Pancreas (tissue), 10 donors: ENCODE data around the gene EI24. TPM values are rescaled to one million over a fixed set of nuclear protein-coding genes. Genes with fewer than 3 reads are reported as not detected.

Experiments
- ATAC-seq, 4 donors: fragments of 200-7000 bp; cut with Tn5 transposase; one replicate each; pipeline versions ENCODE4 v1.8.0 to v1.9.1; 2020; ENCODE audit warnings: mild to moderate bottlenecking in 4 of 4, moderate library complexity in 4 of 4
- DNase-seq, 6 donors: peaks; one replicate each; pipeline ENCODE4 v3.0.0-alpha.2; 2020
- FAIRE-seq: peaks from 2 replicates; lab custom pipeline; 2012; peaks lifted over from hg19 to GRCh38; lab: Jason Lieb, UNC
- H3K27ac ChIP-seq, 4 donors: fragments of 200-600 bp; sonication (generic); 1 replicate in 3 of 4; 2 replicates in 1 of 4; pipeline versions ENCODE4 v1.5.0 to v1.8.0; 2020
- H3K27me3 ChIP-seq, 4 donors: fragments of 200-600 bp; one replicate each; pipeline ENCODE4 v1.8.0; 2021
- H3K36me3 ChIP-seq, 3 donors: fragments of 200-600 bp; sonication (generic) in 1 of 3; one replicate each; pipeline versions ENCODE4 v1.5.0 to v1.8.0; 2020 to 2021
- H3K4me1 ChIP-seq, 3 donors: fragments of 200-600 bp; one replicate each; pipeline ENCODE4 v1.8.0; 2021
- H3K4me3 ChIP-seq, 4 donors: fragments of 200-600 bp; sonication (generic) in 2 of 4; one replicate each; pipeline versions ENCODE4 v1.5.0 to v1.8.0; 2020 to 2021
- H3K9me3 ChIP-seq, 4 donors: fragments of 200-600 bp; one replicate each; pipeline ENCODE4 v1.8.0; 2021
- whole genome bisulfite sequencing, 2 donors: extraction: QIAGEN DNeasy Blood & Tissue Kit; methylation state at CpG; one replicate each; pipeline ENCODE4 v1.1.7; 2013; 5-methylcytosine and 5-hydroxymethylcytosine counted together
- intact Hi-C, 3 donors: fragments of 100-400 bp; cut with DNase I; formaldehyde crosslinking; loops; one replicate each; pipeline versions ENCODE4 v1.11.1 to v1.14.2; 2022
- polyA plus RNA-seq, 2 donors: library from polyadenylated mRNA; stranded (reverse); fragments of 200-250 nt; gene quantifications; one replicate each; pipeline ENCODE4 v1.2.3, GENCODE V29; 2013
- total RNA-seq, 6 donors: library from RNA; stranded (reverse); fragmentation: NEBNext Ultra II Directional in 4 of 6; extraction: Animal tissue kit (Norgen Biotek cat#: 25700) in 4 of 6; gene quantifications; one replicate each; pipeline versions ENCODE4 v1.2.1 to v1.2.4, GENCODE V29; 2021 to 2023
- TF ChIP-seq, protein P1 (sequence below), 4 donors: fragments of 200-600 bp; sonication (generic) in 3 of 4; IDR thresholded peaks; one replicate each; pipeline versions ENCODE4 v1.5.0 to v1.8.0; 2021; ENCODE audit warnings: antibody characterized with exemption in 4 of 4
- donor health status: healthy with polysubstance abuse.
- donor health status: DM: no; HTN: no; CAD: no; lungs with moderate emphysema.
- donor health status: DM: no; HTN: no; CAD: no.
- donor health status: control.
- donor health status: control.
- donor health status: Bipolar disorder and iron deficiency.
- donor health status: DM: yes; HTN: yes; CAD: no.
- donor health status: DM: no; HTN: no; CAD: no.
- donor health status: DM: no; HTN: no; CAD: no.
- donor health status: DM: yes; HTN: yes; CAD: no.

Gene EI24
- total and polyA plus RNA-seq, 8 donors: 24.6 to 65.6 (median 47.9) TPM

DNA sequence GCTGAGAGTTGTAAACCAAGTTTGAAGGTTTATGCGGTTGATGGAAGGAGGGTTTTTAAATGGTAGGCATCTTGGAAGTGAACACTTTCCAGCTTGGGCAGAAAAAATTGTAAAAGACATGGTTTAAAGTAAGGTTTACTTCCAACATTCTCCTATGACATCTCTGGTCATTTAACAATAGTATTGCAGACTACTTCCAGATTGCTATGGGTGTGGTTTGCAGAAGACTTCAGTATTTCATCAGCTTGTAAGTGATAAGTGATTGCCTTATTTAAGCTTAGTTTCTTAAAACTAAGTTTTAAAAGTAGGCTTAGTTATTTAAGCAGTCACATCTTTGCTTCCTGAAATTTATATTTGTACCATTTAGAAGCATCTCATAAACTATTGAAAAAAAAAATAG, 16.2 kb downstream of the EI24 start:
- FAIRE-seq: no peak
- TF ChIP-seq, protein P1, sequence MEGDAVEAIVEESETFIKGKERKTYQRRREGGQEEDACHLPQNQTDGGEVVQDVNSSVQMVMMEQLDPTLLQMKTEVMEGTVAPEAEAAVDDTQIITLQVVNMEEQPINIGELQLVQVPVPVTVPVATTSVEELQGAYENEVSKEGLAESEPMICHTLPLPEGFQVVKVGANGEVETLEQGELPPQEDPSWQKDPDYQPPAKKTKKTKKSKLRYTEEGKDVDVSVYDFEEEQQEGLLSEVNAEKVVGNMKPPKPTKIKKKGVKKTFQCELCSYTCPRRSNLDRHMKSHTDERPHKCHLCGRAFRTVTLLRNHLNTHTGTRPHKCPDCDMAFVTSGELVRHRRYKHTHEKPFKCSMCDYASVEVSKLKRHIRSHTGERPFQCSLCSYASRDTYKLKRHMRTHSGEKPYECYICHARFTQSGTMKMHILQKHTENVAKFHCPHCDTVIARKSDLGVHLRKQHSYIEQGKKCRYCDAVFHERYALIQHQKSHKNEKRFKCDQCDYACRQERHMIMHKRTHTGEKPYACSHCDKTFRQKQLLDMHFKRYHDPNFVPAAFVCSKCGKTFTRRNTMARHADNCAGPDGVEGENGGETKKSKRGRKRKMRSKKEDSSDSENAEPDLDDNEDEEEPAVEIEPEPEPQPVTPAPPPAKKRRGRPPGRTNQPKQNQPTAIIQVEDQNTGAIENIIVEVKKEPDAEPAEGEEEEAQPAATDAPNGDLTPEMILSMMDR (IDR thresholded peaks at IDR 0.05): no peak
- no peak overlapping the region for H3K27ac ChIP-seq
- no peak for ATAC-seq
- no peaks in the 10 kb centered on the region for H3K9me3 ChIP-seq
- H3K36me3 ChIP-seq: peaks cover 4 to 26% (median 9%) of the 10 kb centered on the region in 3 donors
- no peaks in the 10 kb centered on the region for H3K27me3 ChIP-seq
- H3K4me3 ChIP-seq: no peak overlapping the region
- intact Hi-C loops: no loop called here
- no peak for DNase-seq
- H3K4me1 ChIP-seq: no peaks in the 10 kb centered on the region
- 98 to 100% methylated on average over 1 of the region's 1 CpG for WGBS, 2 donors

DNA sequence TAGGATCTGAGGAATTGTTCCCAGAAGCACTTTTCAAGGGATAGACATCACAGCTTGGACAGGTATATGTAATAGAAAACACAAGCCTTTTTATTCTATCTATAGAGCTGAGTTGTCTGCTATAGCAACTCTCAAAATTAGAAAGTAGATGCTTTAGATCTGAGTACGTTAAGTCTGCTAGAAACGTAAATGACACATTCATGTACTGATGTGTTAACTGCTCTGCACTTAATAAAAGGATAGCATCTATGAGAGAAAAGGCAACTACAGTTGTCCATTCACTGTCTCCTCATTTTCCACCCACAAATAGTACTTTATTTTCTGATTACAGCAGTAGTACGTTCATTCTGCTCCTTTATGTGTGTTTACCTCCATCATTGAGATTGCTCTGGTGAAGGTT, 17.3 kb downstream of the EI24 start:
- no peak for ATAC-seq
- Histone ChIP-seq H3K27ac (no peak overlapping the region), H3K4me1 (peaks cover 0 to 3% (median 0%) of the 10 kb centered on the region in 3 donors), H3K36me3 (peaks cover 4 to 26% (median 6%) of the 10 kb centered on the region in 3 donors), H3K4me3 (no peak overlapping the region), H3K9me3 (no peaks in the 10 kb centered on the region), H3K27me3 (no peaks in the 10 kb centered on the region)
- no peak for DNase-seq
- WGBS, 2 donors: 72 to 79% methylated on average over 3 of the region's 3 CpGs
- TF ChIP-seq, protein P1 (IDR thresholded peaks at IDR 0.05): no peak
- intact Hi-C loops: no loop called here
- FAIRE-seq: no peak

DNA sequence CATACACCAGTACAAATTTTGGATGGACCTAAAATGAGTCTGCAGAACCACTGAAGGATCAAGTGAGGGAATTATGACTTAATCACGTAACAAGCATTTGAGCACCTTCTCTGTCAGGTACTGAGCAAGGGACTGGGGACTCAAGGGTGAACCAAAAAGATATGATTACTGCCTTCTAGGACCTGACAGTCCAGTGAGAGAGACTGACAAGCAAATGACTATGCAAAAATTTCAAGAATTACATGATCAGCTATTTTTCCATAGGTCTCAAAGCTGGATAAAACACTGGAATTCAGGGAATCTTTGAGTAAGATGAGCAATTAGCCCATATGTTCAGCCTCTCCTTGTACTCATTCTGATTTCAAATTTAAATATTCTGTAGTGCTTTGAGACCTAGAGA, 18.2 kb downstream of the EI24 start:
- ATAC-seq: no peak
- no peaks in the 10 kb centered on the region for H3K9me3 ChIP-seq
- H3K4me1 ChIP-seq: peaks cover 0 to 3% (median 0%) of the 10 kb centered on the region in 3 donors
- H3K27ac ChIP-seq: no peak overlapping the region
- intact Hi-C loops: no loop called here
- peaks cover 0 to 21% (median 6%) of the 10 kb centered on the region in 3 donors for H3K36me3 ChIP-seq
- DNase-seq: no peak
- WGBS, 2 donors: 96 to 97% methylated on average over 1 of the region's 1 CpG
- no peaks in the 10 kb centered on the region for H3K27me3 ChIP-seq
- TF ChIP-seq, protein P1 (IDR thresholded peaks at IDR 0.05): no peak
- H3K4me3 ChIP-seq: no peak overlapping the region
- no peak for FAIRE-seq

DNA sequence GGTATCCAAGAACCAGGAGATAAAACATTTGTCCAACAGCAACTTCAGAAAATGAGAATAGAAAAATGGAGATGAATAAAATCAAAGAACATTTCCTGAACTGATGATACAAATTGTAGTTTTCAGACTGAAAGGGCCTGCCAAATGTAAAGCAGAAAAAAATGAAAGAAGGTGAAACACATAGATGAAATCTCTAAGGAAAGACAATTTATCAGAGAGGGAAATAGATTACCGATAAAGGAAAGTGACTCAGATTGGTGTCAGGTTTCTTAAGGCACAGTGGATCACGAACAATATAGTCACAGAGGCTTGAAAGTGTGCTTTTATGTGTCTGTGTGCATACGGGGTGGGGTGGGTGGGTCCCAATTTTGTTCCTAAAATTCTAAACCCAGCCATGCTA, 19.2 kb downstream of the EI24 start:
- DNase-seq (no peak), ATAC-seq (no peak), FAIRE-seq (no peak)
- Histone ChIP-seq H3K9me3 (no peaks in the 10 kb centered on the region), H3K4me1 (peaks cover 0 to 3% (median 0%) of the 10 kb centered on the region in 3 donors), H3K27ac (no peak overlapping the region), H3K36me3 (peaks cover 0 to 11% (median 4%) of the 10 kb centered on the region in 3 donors), H3K4me3 (no peak overlapping the region), H3K27me3 (no peaks in the 10 kb centered on the region)
- intact Hi-C loops: no loop called here
- TF ChIP-seq, protein P1 (IDR thresholded peaks at IDR 0.05): no peak
- 26 to 38% methylated on average over 3 of the region's 3 CpGs for WGBS, 2 donors

DNA sequence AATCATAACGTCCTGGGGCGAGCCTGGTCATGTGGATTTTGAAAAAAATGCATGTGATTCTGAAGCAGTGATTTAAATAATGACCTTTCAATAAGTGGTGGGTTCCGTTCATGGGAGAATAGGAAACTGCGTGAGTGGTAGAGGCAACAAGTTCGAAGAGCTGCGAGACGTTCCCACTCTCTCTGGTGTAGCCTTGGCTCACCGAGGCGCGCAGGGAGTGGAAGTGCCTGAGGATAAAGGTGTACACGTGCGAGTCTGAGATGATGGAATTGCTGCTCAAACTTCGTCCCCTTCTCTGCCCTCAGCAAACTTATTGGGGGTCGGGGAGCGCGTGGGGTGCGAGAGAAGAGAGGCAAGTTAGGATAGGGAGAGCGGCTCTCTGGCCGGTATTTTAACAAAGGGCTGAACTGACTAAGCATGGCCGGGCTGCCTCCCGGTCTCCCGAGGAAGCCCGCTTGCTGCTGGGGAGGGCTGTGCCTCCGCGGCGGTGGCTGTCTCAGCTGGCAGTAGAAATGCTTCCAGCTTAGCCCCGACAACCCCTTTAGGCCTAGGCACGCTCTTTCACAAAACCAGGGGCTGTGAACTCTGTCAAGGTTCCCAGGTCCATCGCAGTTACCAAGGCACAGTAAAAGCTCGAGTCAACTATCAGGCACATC, 22.5 kb downstream of the EI24 start:
- FAIRE-seq: no peak
- DNase-seq: peak; percentile 11 to 70 (median 46)
- Histone ChIP-seq H3K27me3 (no peaks in the 10 kb centered on the region), H3K4me3 (peak overlapping the region; percentile 36 to 70 (median 51)), H3K27ac (peak overlapping the region; percentile 92 to 98 (median 96)), H3K36me3 (peaks cover 0 to under 1% (median 0%) of the 10 kb centered on the region in 3 donors), H3K9me3 (no peaks in the 10 kb centered on the region), H3K4me1 (peaks cover 10 to 21% (median 11%) of the 10 kb centered on the region in 3 donors)
- WGBS, 2 donors: 1% methylated on average over 30 of the region's 30 CpGs
- ATAC-seq: peak; percentile 29 to 47 (median 36)
- intact Hi-C loops: no loop called here
- TF ChIP-seq, protein P1 (IDR thresholded peaks at IDR 0.05): no peak
